HG02642 (cell line): ENCODE measurements around the gene OTOA.
A peak's percentile ranks its signal among the peaks of the same experiment; 100 is the strongest.
"Not testable (repeated sequence)": the region's sequence is repeated elsewhere in the genome, so short reads cannot be mapped to it uniquely, and the experiment has no call there.

Experiments used
- ATAC-seq: cut with Tn5 transposase; IDR thresholded peaks from one replicate; pipeline ENCODE4 v1.9.1; 2021; ENCODE audit warnings: mild to moderate bottlenecking; ENCODE audit not compliant: unreplicated experiment, poor library complexity

OTOA gene

DNA sequence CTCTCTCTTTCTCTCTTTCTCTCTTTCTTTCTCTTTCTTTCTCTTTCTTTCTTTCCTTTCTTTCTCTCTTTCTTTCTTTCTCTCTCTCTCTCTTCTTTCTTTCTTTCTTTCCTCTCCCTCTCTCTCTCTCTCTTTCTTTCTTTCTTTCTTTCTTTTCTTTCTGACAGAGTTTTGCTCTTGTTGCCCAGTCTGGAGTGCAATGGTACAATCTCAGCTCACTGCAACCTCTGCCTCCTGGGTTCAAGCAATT, 50.5 kb downstream of the OTOA start:
- not testable (repeated sequence) for ATAC-seq

DNA sequence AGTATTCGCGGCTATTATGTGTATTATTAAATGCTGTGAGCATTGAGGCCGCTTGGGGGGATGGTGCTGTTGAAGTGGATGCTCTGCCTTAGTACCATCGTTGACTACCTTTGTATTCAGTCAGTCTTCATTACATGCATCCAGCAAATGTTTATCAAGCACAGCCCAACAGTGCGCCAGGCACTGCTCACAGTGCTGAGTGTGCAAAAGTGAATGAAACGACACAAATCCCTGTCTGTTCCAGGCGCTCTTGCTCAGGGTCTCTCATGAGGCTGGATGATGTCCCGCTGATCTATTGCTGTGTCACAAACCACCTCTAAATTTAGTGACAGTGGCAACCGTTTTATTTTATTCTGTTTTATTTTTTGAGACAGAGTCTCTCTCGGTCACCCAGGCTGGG, 53.8 kb downstream of the OTOA start:
- ATAC-seq = no peak

DNA sequence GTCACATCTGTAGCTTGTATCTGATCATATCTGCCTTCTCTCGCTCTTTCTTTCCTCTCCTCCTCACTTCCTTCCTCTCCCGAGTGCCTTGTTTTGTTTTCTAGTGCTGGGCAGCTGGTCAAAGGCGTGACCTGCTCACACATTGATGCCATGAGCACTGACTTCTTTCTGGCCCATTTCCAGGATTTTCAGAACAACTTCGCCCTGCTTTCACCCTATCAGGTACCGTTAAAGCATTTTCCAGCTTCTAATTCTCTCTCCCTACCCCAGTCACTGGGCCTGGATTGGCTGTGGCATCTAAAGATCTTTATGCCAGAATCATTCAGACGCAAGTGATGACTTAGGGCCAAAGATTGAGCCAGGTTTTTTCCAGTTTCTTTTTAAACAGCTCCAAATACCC, 55.5 kb downstream of the OTOA start:
- ATAC-seq = no peak

DNA sequence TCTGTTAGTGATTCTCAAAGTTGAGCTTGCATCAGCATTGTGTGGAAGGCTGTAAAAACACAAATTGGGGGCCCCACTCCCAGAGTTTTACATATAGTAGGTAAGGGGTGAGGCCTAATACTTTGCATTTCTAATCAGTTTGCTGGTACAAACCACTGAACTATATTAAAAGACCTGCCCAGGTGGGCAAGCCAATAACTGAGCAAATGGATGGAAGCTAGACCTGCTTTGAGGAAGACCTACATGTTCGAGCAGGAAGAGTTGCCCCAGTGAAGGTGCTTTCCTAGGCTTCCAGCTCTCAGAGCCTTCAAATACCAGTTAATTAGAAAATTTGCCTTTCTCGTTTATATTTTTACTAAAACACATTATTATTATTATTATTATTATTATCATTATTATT, 56.8 kb downstream of the OTOA start:
- no peak for ATAC-seq

GRCh38 chr16:21722771-21723455, 59.1 kb downstream of the OTOA start:
- ATAC-seq = no peak

- no peak for ATAC-seq
These were observed 59.8 kb downstream of the OTOA start for GRCh38 chr16:21723532-21723931.

DNA sequence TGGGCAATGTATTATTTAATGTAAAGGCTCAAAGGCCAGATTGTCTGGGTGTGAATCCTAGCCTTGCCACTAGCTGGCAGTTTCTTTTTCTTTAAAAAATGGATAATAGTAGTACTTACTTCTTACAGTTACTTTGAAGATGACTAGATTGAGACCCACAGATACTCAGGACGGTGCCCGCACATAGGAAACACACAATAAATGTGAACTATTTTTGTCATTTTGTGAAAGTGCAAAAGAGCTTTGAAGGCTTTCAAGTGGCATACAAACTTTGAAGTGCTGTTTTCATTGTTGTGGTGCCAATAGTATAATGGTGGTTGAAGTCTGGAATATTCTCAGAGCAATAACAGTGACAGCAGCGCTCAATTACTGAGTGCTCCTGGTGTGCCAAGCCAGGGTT, 63.6 kb downstream of the OTOA start:
- ATAC-seq = no peak

- ATAC-seq = not testable (repeated sequence)
These were observed 67.5 kb downstream of the OTOA start for GRCh38 chr16:21731233-21731632.

- ATAC-seq = not testable (repeated sequence)
These were observed 76.9 kb downstream of the OTOA start for GRCh38 chr16:21740637-21741036.

DNA sequence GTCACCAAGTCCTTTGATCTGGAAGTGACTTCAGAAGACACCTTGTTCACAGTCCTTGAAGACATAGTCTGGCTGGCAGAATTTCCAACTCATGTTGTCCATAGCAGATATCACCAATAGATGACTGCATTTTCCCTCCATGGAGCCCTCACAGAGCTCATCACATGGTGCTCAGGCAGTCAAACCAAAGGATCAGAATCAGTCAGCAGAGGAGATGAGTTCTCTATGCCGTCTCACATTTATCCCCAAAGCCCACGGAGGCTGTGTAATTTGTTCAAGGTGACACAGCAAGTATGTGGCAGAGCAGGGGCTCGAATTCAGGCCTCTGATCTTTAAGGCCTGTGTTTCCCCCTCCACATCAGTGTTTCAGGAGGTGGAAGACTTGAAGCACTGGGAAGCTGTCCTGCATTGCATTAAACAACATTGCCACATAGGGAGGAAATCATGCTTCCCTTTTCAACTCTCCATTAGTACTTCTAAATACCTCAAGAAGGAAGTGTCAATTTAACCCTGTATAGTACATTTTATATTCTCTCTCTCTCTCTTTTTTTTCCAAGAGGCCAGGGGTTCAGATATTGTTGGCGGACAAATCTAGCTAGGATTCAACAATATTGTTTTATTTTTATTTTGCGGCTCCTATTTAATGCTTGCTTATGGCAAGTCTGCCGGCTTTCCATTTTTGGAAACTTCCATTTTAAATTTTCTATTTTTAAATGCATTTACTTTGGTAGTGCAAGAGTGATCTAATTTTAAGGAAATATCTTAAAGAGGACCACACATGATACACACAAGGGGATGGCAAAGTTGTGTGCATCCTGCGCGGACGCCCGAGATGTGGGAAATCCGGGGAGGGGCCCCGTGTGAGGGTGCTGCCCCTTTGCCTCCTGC, 92.7 kb downstream of the OTOA start:
- ATAC-seq = not testable (repeated sequence)

DNA sequence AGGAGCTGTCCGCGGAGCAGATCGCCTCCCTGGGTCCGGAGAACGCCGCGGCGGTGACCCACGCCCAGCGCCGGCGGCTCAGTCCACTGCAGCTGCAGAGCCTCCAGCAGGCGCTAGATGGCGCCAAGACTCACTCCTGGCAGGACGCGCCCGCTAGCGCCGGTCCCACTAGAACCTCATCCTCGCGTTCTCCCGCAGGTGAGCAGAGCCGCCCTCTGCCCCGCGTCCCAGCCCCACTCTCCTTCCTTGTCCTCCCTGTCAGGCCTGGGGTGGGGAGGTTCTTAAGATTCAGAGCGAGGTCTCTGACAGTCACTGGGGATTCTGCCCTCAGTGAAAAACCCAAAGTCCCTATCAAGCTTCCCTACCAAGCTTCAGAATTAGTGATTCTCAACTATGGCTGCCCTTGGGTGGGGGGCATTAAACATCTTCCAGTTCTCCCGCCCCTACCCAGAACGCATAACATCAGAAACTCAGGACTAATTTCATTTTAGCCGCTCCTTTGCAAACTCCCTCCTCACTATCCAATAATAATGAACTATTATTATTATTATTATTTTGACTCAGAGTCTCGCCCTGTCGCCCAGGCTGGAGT, 93.4 kb downstream of the OTOA start:
- peak; percentile 94 for ATAC-seq

- ATAC-seq = not testable (repeated sequence)
These were observed 104.5 kb downstream of the OTOA start for GRCh38 chr16:21768280-21768679.

DNA sequence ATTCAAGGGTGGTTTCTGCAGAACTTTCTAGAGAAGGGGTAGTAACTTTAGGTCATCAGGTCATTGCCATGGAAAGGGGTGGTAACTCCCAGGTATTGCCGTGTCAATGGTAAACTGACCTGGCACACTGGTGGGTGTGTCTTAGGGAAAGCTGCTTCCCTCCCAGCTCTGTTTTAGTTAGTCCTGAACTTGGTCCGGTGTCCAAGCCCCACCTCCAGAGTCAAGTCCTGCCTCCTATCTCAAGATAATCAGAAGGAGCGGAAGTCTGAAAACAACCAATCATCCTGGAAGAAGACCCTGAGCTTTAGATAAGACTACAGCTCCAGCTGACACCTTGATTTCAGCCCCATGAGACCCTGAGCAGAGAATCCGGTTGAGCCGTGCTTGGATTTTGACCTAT, 105.0 kb downstream of the OTOA start:
- ATAC-seq = not testable (repeated sequence)

DNA sequence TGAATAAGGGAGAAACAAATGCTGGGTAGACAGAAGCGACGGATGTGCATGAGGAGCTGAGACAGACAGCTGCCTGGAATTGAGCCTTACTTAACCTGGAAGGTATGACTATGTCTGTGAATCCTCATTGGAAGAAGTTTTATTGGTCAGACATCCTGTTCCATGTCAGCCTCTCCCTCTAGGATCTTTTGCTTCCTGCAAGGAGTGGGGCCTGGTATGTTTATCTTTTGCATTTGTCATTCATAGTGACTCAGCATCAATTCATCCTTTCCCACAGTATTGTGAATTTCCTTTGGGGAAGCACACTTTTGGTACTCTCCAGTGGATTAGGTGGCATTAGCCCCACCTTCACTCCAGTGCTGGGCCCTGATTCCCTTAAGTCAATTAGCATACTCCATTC, 105.5 kb downstream of the OTOA start:
- ATAC-seq = not testable (repeated sequence)

GRCh38 chr16:21770584-21770983, 106.8 kb downstream of the OTOA start:
- not testable (repeated sequence) for ATAC-seq

GRCh38 chr16:21772547-21773206, 108.9 kb downstream of the OTOA start:
- ATAC-seq = not testable (repeated sequence)

- ATAC-seq = not testable (repeated sequence)
These were observed 109.4 kb downstream of the OTOA start for GRCh38 chr16:21773207-21773553.

- ATAC-seq = not testable (repeated sequence)
These were observed 116.8 kb downstream of the OTOA start for GRCh38 chr16:21780525-21780924.

DNA sequence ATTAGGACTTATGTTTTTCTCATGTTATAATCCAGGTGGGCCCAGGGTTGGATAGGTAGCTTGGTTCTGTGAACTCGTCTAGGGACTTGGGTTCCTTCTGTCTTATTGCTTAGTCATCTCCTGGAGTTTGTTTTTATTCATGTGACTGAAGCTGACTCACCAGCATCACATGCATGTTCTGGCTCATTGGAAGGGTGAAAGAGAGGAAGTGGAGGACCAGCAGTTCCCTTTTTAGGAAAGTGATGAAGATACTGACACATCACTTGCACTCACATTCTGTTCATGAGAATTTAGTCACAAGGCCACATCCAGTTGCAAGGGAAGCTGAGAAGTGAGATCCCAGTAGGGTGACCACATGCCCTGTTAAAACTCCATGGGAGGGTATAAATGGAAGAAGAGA, 126.7 kb downstream of the OTOA start:
- ATAC-seq = peak; percentile 52

GRCh38 chr16:21793310-21793709, 129.5 kb downstream of the OTOA start:
- not testable (repeated sequence) for ATAC-seq

GRCh38 chr16:21798601-21799000, 134.8 kb downstream of the OTOA start:
- not testable (repeated sequence) for ATAC-seq
